Mucosa of rectum (tissue), 2 donors: Measurements from ENCODE around the gene NLGN1.
"Not testable (repeated sequence)": the region's sequence is repeated elsewhere in the genome, so short reads cannot be mapped to it uniquely, and the experiment has no call there.

ENCODE experiments used
- H3K27ac ChIP-seq, 2 donors: one replicate each; pipeline ENCODE4 v1.7.0; 2013; ENCODE audit warnings: inconsistent platforms in 2 of 2, low read depth in 2 of 2, low read length in 2 of 2
- H3K27me3 ChIP-seq, 2 donors: one replicate each; pipeline ENCODE4 v1.7.0; 2013; ENCODE audit warnings: low read length in 2 of 2; ENCODE audit not compliant: control insufficient read depth in 2 of 2, insufficient read depth in 2 of 2
- H3K36me3 ChIP-seq, 2 donors: one replicate each; pipeline ENCODE4 v1.7.0; 2013; ENCODE audit warnings: low read length in 2 of 2; ENCODE audit not compliant: control insufficient read depth in 2 of 2, insufficient read depth in 2 of 2
- H3K4me1 ChIP-seq, 2 donors: one replicate each; pipeline ENCODE4 v1.7.0; 2013; ENCODE audit warnings: low read length in 2 of 2, mild to moderate bottlenecking in 1 of 2; ENCODE audit not compliant: control insufficient read depth in 2 of 2, insufficient read depth in 2 of 2
- H3K4me3 ChIP-seq, 2 donors: one replicate each; pipeline ENCODE4 v1.7.0; 2013; ENCODE audit warnings: low read length in 2 of 2
- H3K9ac ChIP-seq, 2 donors: one replicate each; pipeline ENCODE4 v1.7.0; 2013; ENCODE audit warnings: low read length in 2 of 2, low read depth in 1 of 2, mild to moderate bottlenecking in 1 of 2
- H3K9me3 ChIP-seq, 2 donors: one replicate each; pipeline ENCODE4 v1.7.0; 2013; ENCODE audit warnings: low read length in 2 of 2; ENCODE audit not compliant: control insufficient read depth in 2 of 2
- donor health status: healthy.
- donor health status: Normal muscosa, but diverticular disease.

NLGN1 gene

DNA sequence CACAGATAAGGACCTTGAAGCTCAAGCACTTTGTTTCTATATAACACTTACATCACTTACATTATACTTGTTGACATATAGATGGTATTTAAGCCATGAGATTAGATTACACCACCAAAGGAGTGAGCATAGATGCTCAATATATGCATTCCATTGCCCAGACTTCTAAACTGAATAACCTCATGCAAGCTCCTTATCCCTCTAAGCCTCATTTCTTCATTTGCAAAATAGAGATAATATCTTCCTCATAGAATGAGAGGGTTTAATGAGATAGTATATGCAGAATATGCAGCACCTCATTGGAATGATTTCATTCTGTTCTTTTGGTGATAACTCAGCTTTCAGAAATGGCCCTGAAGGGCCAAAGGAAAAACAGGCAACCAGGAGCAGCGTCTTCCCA, 18.5 kb downstream of the NLGN1 start:
- H3K36me3 ChIP-seq: no peaks in the 10 kb centered on the region
- no peaks in the 10 kb centered on the region for H3K27me3 ChIP-seq
- H3K4me1 ChIP-seq: no peaks in the 10 kb centered on the region
- H3K9me3 ChIP-seq: no peaks in the 10 kb centered on the region
- H3K4me3 ChIP-seq: no peak overlapping the region
- H3K27ac ChIP-seq: no peak overlapping the region
- H3K9ac ChIP-seq: no peak overlapping the region

GRCh38 chr3:173429076-173429475, 31.5 kb downstream of the NLGN1 start:
- Histone ChIP-seq H3K9ac (no peak overlapping the region), H3K4me1 (no peaks in the 10 kb centered on the region), H3K36me3 (no peaks in the 10 kb centered on the region), H3K9me3 (peaks cover 0 to 3% of the 10 kb centered on the region in 2 donors), H3K4me3 (no peak overlapping the region), H3K27ac (no peak overlapping the region), H3K27me3 (no peaks in the 10 kb centered on the region)

GRCh38 chr3:173429527-173429926, 32.0 kb downstream of the NLGN1 start:
- Histone ChIP-seq H3K9ac (no peak overlapping the region), H3K4me3 (no peak overlapping the region), H3K9me3 (peaks cover 0 to 3% of the 10 kb centered on the region in 2 donors), H3K27me3 (no peaks in the 10 kb centered on the region), H3K27ac (no peak overlapping the region), H3K36me3 (no peaks in the 10 kb centered on the region), H3K4me1 (no peaks in the 10 kb centered on the region)

GRCh38 chr3:173430576-173430975, 33.0 kb downstream of the NLGN1 start:
- H3K9me3 ChIP-seq: peaks cover 0 to 3% of the 10 kb centered on the region in 2 donors
- no peak overlapping the region for H3K4me3 ChIP-seq
- no peaks in the 10 kb centered on the region for H3K27me3 ChIP-seq
- H3K4me1 ChIP-seq: no peaks in the 10 kb centered on the region
- H3K27ac ChIP-seq: no peak overlapping the region
- no peak overlapping the region for H3K9ac ChIP-seq
- H3K36me3 ChIP-seq: no peaks in the 10 kb centered on the region

GRCh38 chr3:173439004-173439403, 41.5 kb downstream of the NLGN1 start:
- Histone ChIP-seq H3K27me3 (no peaks in the 10 kb centered on the region), H3K4me1 (no peaks in the 10 kb centered on the region), H3K36me3 (no peaks in the 10 kb centered on the region), H3K4me3 (no peak overlapping the region), H3K9me3 (no peaks in the 10 kb centered on the region), H3K27ac (no peak overlapping the region), H3K9ac (no peak overlapping the region)

DNA sequence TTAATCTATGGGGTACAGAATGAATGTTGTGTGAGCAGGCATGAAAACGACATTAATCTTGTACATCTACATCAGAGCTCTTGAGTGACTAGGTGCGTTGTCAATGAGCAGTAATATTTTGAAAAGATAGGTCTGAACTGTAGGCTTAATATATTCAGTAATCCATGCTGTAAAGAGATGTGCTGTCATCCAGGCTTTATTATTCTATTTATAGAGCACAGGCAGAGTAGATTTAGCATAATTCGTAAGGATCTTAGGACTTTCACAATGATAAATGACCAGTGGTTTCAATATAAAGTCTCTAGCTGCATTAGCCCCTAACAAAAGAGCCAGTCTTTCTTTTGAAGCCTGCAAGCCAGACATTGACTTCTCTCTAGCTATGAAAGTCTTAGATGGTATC, 43.0 kb downstream of the NLGN1 start:
- no peak overlapping the region for H3K4me3 ChIP-seq
- no peak overlapping the region for H3K27ac ChIP-seq
- no peaks in the 10 kb centered on the region for H3K4me1 ChIP-seq
- H3K27me3 ChIP-seq: no peaks in the 10 kb centered on the region
- no peak overlapping the region for H3K9ac ChIP-seq
- H3K36me3 ChIP-seq: no peaks in the 10 kb centered on the region
- no peaks in the 10 kb centered on the region for H3K9me3 ChIP-seq

GRCh38 chr3:173451561-173451960, 54.0 kb downstream of the NLGN1 start:
- H3K9ac ChIP-seq, H3K4me1 ChIP-seq, H3K4me3 ChIP-seq, H3K27me3 ChIP-seq, H3K27ac ChIP-seq, H3K36me3 ChIP-seq, H3K9me3 ChIP-seq: not testable (repeated sequence)

DNA sequence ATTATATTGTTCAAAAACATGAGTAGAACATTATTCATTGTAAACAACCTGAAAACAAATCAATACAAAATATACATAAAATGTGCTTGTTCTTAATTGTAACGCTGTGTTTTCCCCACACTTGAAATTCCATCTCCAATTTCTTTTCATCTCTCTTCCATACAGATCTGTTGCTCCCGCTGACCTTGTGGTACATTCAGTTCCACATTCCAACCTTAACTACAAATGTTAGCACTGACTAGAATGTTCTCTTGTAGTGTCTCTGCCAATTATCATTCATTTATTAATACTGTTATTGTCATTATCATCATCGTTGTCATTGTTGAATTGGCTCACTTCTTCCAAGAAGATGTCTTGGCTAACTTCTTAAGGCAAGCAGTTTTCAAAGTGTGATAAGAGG, 65.7 kb downstream of the NLGN1 start:
- Histone ChIP-seq H3K4me3 (no peak overlapping the region), H3K9me3 (no peaks in the 10 kb centered on the region), H3K4me1 (no peaks in the 10 kb centered on the region)

DNA sequence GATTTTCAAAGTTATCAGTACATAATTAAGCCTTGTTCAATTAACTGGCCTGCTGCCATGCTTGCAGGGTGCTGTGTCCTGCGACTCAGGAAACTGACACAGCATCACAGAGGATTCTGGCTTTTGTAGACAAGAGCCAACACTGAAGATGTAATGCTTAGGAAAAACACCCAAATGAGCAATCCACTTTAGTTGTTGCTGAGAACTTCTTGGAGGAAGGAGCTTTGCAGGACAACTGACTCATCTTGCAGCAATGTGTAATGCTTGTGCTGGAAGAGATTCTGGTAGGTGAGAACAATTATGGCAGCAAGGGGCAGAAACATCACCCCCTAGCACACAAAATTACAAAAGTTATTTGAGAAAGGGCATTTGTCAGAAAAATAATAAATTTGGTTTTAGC, 67.6 kb downstream of the NLGN1 start:
- no peak overlapping the region for H3K9ac ChIP-seq
- no peak overlapping the region for H3K27ac ChIP-seq
- no peaks in the 10 kb centered on the region for H3K36me3 ChIP-seq
- H3K4me1 ChIP-seq: no peaks in the 10 kb centered on the region
- no peak overlapping the region for H3K4me3 ChIP-seq
- H3K27me3 ChIP-seq: no peaks in the 10 kb centered on the region
- H3K9me3 ChIP-seq: no peaks in the 10 kb centered on the region

More for the DNA sequence above, 65.7 kb downstream of the NLGN1 start:
- Histone ChIP-seq H3K36me3 (no peaks in the 10 kb centered on the region), H3K9ac (no peak overlapping the region), H3K27me3 (no peaks in the 10 kb centered on the region), H3K27ac (no peak overlapping the region)

GRCh38 chr3:173465898-173466678, 68.5 kb downstream of the NLGN1 start:
- no peaks in the 10 kb centered on the region for H3K9me3 ChIP-seq
- H3K36me3 ChIP-seq: no peaks in the 10 kb centered on the region
- no peaks in the 10 kb centered on the region for H3K27me3 ChIP-seq
- H3K4me3 ChIP-seq: no peak overlapping the region
- H3K27ac ChIP-seq: no peak overlapping the region
- H3K4me1 ChIP-seq: no peaks in the 10 kb centered on the region
- no peak overlapping the region for H3K9ac ChIP-seq
